HL-60 (cell line): ENCODE results near the gene LSMEM2.
"Not testable (repeated sequence)": the region's sequence is repeated elsewhere in the genome, so short reads cannot be mapped to it uniquely, and the experiment has no call there.

Experiments
- DNase-seq, 2 experiments: peaks; one replicate each; pipeline ENCODE4 v3.0.0-alpha.2; 2010 to 2020; ENCODE audit warnings: low read depth in 1 of 2, low spot score in 1 of 2
- H3K27ac ChIP-seq: fragments of 250-450 bp; sonication (Bioruptor Pico); replicated peaks from 2 replicates; pipeline ENCODE4 v1.5.1; 2020; ENCODE audit warnings: mild to moderate bottlenecking, moderate library complexity
- H3K27me3 ChIP-seq: fragments of 250-450 bp; sonication (Bioruptor Pico); 2 replicates; pipeline ENCODE4 v1.5.1; 2021; ENCODE audit warnings: mild to moderate bottlenecking, moderate library complexity; ENCODE audit not compliant: insufficient read depth, poor library complexity, severe bottlenecking
- H3K4me3 ChIP-seq: replicated peaks from 2 replicates; pipeline ENCODE4 v1.5.1; 2011; ENCODE audit warnings: mild to moderate bottlenecking, control low read depth, low read length; ENCODE audit not compliant: insufficient read depth
- CTCF ChIP-seq: IDR thresholded peaks from one replicate; pipeline ENCODE4 v1.5.1; 2011; ENCODE audit warnings: low read length, control low read depth, inconsistent platforms; ENCODE audit not compliant: insufficient read depth
- GABPA ChIP-seq: IDR thresholded peaks from 2 replicates; pipeline ENCODE4 v1.6.1; 2012; ENCODE audit warnings: low read depth
- POLR2AphosphoS5 ChIP-seq: IDR thresholded peaks from 2 replicates; pipeline ENCODE4 v1.6.1; 2012; ENCODE audit warnings: low read depth
- REST ChIP-seq: IDR thresholded peaks from 2 replicates; pipeline ENCODE4 v1.6.1; 2012; ENCODE audit warnings: low read depth; ENCODE audit not compliant: insufficient replicate concordance
- SPI1 ChIP-seq: IDR thresholded peaks from 2 replicates; pipeline ENCODE4 v1.6.1; 2012; ENCODE audit warnings: low read depth, mild to moderate bottlenecking, borderline replicate concordance

Gene LSMEM2

GRCh38 chr3:50261505-50261904, 17.4 kb upstream of the LSMEM2 start:
- TF ChIP-seq CTCF: no peak
- no peak for TF ChIP-seq REST
- no peak for TF ChIP-seq GABPA
- no peak for TF ChIP-seq POLR2AphosphoS5
- no peak for TF ChIP-seq SPI1
- Histone ChIP-seq H3K27ac (no peak overlapping the region), H3K4me3 (no peak overlapping the region), H3K27me3 (peaks cover 2% of the 10 kb centered on the region)
- DNase-seq: no peak

- DNase-seq, H3K27ac ChIP-seq, H3K4me3 ChIP-seq, H3K27me3 ChIP-seq: not testable (repeated sequence)
Observed at GRCh38 chr3:50262200-50262599, 16.7 kb upstream of the LSMEM2 start.

GRCh38 chr3:50262778-50263177, 16.1 kb upstream of the LSMEM2 start:
- Histone ChIP-seq H3K27ac (no peak overlapping the region), H3K4me3 (no peak overlapping the region), H3K27me3 (peaks cover 13% of the 10 kb centered on the region)
- no peak for TF ChIP-seq POLR2AphosphoS5
- TF ChIP-seq SPI1: no peak
- TF ChIP-seq REST: no peak
- no peak for TF ChIP-seq CTCF
- TF ChIP-seq GABPA: no peak
- DNase-seq: no peak

GRCh38 chr3:50263478-50264382, 15.2 kb upstream of the LSMEM2 start:
- Histone ChIP-seq H3K27me3 (peaks cover 16% of the 10 kb centered on the region), H3K4me3 (no peak overlapping the region), H3K27ac (no peak overlapping the region)
- TF ChIP-seq REST: no peak
- TF ChIP-seq POLR2AphosphoS5: no peak
- no peak for TF ChIP-seq SPI1
- TF ChIP-seq GABPA: no peak
- no peak for TF ChIP-seq CTCF
- no peak for DNase-seq
